HEK293T (cell line): ENCODE measurements around the gene HSP90AB1.

Source experiments
- CTCF ChIA-PET: fragments of 350-600 bp; formaldehyde crosslinking; extraction: SDS; loops from one replicate; lab custom pipeline; 2021; ENCODE audit warnings: antibody characterized with exemption, inconsistent platforms; lab: Yijun Ruan, JAX
- POLR2A ChIA-PET: fragments of 350-600 bp; formaldehyde crosslinking; extraction: SDS; loops from one replicate; lab custom pipeline; 2020; ENCODE audit warnings: antibody characterized with exemption, inconsistent platforms; lab: Yijun Ruan, JAX
- DNase-seq: peaks from one replicate; pipeline ENCODE4 v3.0.0; 2012; ENCODE audit warnings: mixed read lengths; ENCODE audit errors: extremely low spot score
- ARNT ChIP-seq: fragments of 450-650 bp; IDR thresholded peaks from 2 replicates; pipeline ENCODE4 v1.6.1; 2017; ENCODE audit warnings: mild to moderate bottlenecking
- BHLHE40 ChIP-seq: fragments of 450-650 bp; IDR thresholded peaks from 2 replicates; pipeline ENCODE4 v1.6.1; 2016; ENCODE audit warnings: mild to moderate bottlenecking, moderate library complexity, borderline replicate concordance
- CTBP1 ChIP-seq: fragments of 450-650 bp; IDR thresholded peaks from 2 replicates; pipeline ENCODE4 v1.6.1; 2016; ENCODE audit warnings: borderline replicate concordance
- ELF4 ChIP-seq: fragments of 450-650 bp; IDR thresholded peaks from 2 replicates; pipeline ENCODE4 v1.6.1; 2017; ENCODE audit warnings: antibody characterized with exemption
- FOXA1 ChIP-seq: fragments of 450-650 bp; IDR thresholded peaks from 2 replicates; pipeline ENCODE4 v1.6.1; 2016; ENCODE audit warnings: mild to moderate bottlenecking
- FOXK2 ChIP-seq: fragments of 450-650 bp; IDR thresholded peaks from 2 replicates; pipeline ENCODE4 v1.6.1; 2016; ENCODE audit warnings: mild to moderate bottlenecking
- FOXM1 ChIP-seq: fragments of 450-650 bp; IDR thresholded peaks from 2 replicates; pipeline ENCODE4 v1.6.1; 2017; ENCODE audit warnings: mild to moderate bottlenecking, borderline replicate concordance
- HDGF ChIP-seq: fragments of 450-650 bp; IDR thresholded peaks from 2 replicates; pipeline ENCODE4 v1.6.1; 2017; ENCODE audit warnings: antibody characterized with exemption, borderline replicate concordance
- L3MBTL2 ChIP-seq: fragments of 450-650 bp; conservative IDR thresholded peaks from 2 replicates; pipeline ENCODE4 v1.6.1; 2016; ENCODE audit warnings: mild to moderate bottlenecking
- LEF1 ChIP-seq: fragments of 450-650 bp; IDR thresholded peaks from 2 replicates; pipeline ENCODE4 v1.6.1; 2017; ENCODE audit warnings: mild to moderate bottlenecking, borderline replicate concordance
- NFRKB ChIP-seq: fragments of 450-650 bp; IDR thresholded peaks from 2 replicates; pipeline ENCODE4 v1.6.1; 2016; ENCODE audit warnings: mild to moderate bottlenecking, moderate library complexity
- PKNOX1 ChIP-seq: fragments of 450-650 bp; IDR thresholded peaks from 2 replicates; pipeline ENCODE4 v1.6.1; 2016
- SP1 ChIP-seq: fragments of 450-650 bp; IDR thresholded peaks from 2 replicates; pipeline ENCODE4 v1.6.1; 2017
- SUZ12 ChIP-seq: fragments of 450-650 bp; IDR thresholded peaks from 2 replicates; pipeline ENCODE4 v1.6.1; 2016; ENCODE audit warnings: mild to moderate bottlenecking
- TARDBP ChIP-seq: fragments of 450-650 bp; IDR thresholded peaks from 2 replicates; pipeline ENCODE4 v1.6.1; 2016
- ZNF384 ChIP-seq: fragments of 450-650 bp; IDR thresholded peaks from 2 replicates; pipeline ENCODE4 v1.6.1; 2016

The HSP90AB1 gene

GRCh38 chr6:44221291-44221960 lies 25.5 kb upstream of the HSP90AB1 start:
- TF ChIP-seq ZNF384: no peak
- POLR2A ChIA-PET: interaction anchor here (1.0 to 8.0 kb wide), 2 partner anchors 25 to 31 kb away, joined by 3 to 65 read pairs; partner anchors contain the start of gene HSP90AB1
- DNase-seq: peak; percentile 37
- CTCF ChIA-PET: interaction anchor here (0.6 to 1.8 kb wide), 2 partner anchors 13 kb away, joined by 4 read pairs; no protein-coding TSS in a partner anchor

- ChIA-PET POLR2A (interaction anchor here (1.0 to 8.0 kb wide), 4 partner anchors 13 to 35 kb away, joined by 3 to 65 read pairs (median 6); partner anchors contain the start of genes HSP90AB1 and SLC35B2), CTCF (interaction anchor here (1.8 kb wide), 1 partner anchor 13 kb away, joined by 4 read pairs; no protein-coding TSS in a partner anchor)
- no peak for TF ChIP-seq NFRKB
- no peak for TF ChIP-seq SUZ12
- no peak for TF ChIP-seq FOXK2
- no peak for TF ChIP-seq FOXA1
- TF ChIP-seq L3MBTL2: no peak
- no peak for TF ChIP-seq ZNF384
- no peak for TF ChIP-seq PKNOX1
- no peak for TF ChIP-seq BHLHE40
- TF ChIP-seq CTBP1: no peak
- TF ChIP-seq TARDBP: no peak
- TF ChIP-seq ELF4: no peak
- no peak for TF ChIP-seq LEF1
- no peak for TF ChIP-seq FOXM1
- no peak for TF ChIP-seq SP1
- no peak for TF ChIP-seq HDGF
- no peak for TF ChIP-seq ARNT
- no peak for DNase-seq
Observed at GRCh38 chr6:44221961-44222335, 25.0 kb upstream of the HSP90AB1 start.

- CTCF ChIA-PET: interaction anchor here (0.6 to 1.8 kb wide), 3 partner anchors 9 to 24 kb away, joined by 3 to 4 read pairs (median 4); no protein-coding TSS in a partner anchor
- POLR2A ChIA-PET: interaction anchor here (0.6 to 8.0 kb wide), 4 partner anchors 12 to 60 kb away, joined by 3 to 65 read pairs (median 6); partner anchors contain the start of genes HSP90AB1 and SLC35B2
- TF ChIP-seq SP1 (no peak), ZNF384 (no peak), FOXK2 (no peak), SUZ12 (no peak), FOXA1 (no peak), ELF4 (no peak), NFRKB (no peak)
- DNase-seq: no peak
Observed at GRCh38 chr6:44222486-44223318, 24.2 kb upstream of the HSP90AB1 start.

GRCh38 chr6:44223319-44224028 lies 23.4 kb upstream of the HSP90AB1 start, which contains the start of gene SLC29A1:
TSS of gene SLC29A1 (plus strand) at chr6:44223595. CDS start at chr6:44227314, 3,719 bp downstream.
- CTCF ChIA-PET: interaction anchor here (0.9 to 2.6 kb wide), 6 partner anchors 10 to 51 kb away, joined by 3 to 14 read pairs (median 5); no protein-coding TSS in a partner anchor
- TF ChIP-seq CTBP1 (no peak), L3MBTL2 (peak; percentile 69)
- POLR2A ChIA-PET: interaction anchor here (0.6 to 8.0 kb wide), 8 partner anchors 10 to 61 kb away, joined by 3 to 65 read pairs (median 5); partner anchors contain the start of genes HSP90AB1, SLC35B2 and TMEM151B
- peak; percentile 89 for DNase-seq

GRCh38 chr6:44224029-44224964 lies 22.6 kb upstream of the HSP90AB1 start:
- DNase-seq: no peak
- CTCF ChIA-PET: interaction anchor here (0.6 to 2.6 kb wide), 7 partner anchors 11 to 55 kb away, joined by 3 to 14 read pairs (median 3); no protein-coding TSS in a partner anchor
- POLR2A ChIA-PET: interaction anchor here (0.7 to 8.0 kb wide), 7 partner anchors 11 to 46 kb away, joined by 3 to 65 read pairs (median 5); partner anchors contain the start of genes HSP90AB1, SLC35B2 and TMEM151B
- TF ChIP-seq BHLHE40: no peak
- TF ChIP-seq L3MBTL2: 0 out of 2 replicates have a peak, but pooled peaks have one; percentile 0

- POLR2A ChIA-PET: interaction anchor here (0.7 to 8.0 kb wide), 6 partner anchors 10 to 45 kb away, joined by 3 to 65 read pairs (median 5); partner anchors contain the start of genes HSP90AB1, SLC35B2 and TMEM151B
- CTCF ChIA-PET: interaction anchor here (0.6 to 2.6 kb wide), 4 partner anchors 10 to 54 kb away, joined by 3 to 14 read pairs (median 6); no protein-coding TSS in a partner anchor
- TF ChIP-seq L3MBTL2: no peak
- no peak for TF ChIP-seq FOXK2
- TF ChIP-seq BHLHE40: no peak
- TF ChIP-seq CTBP1: no peak
- TF ChIP-seq LEF1: no peak
- no peak for TF ChIP-seq SUZ12
- TF ChIP-seq PKNOX1: no peak
- no peak for TF ChIP-seq HDGF
- no peak for TF ChIP-seq SP1
- no peak for DNase-seq
Observed at GRCh38 chr6:44224965-44225305, 22.0 kb upstream of the HSP90AB1 start.
